ENCODE measurements around the gene HOXA7.

- TF ChIP-seq CTCF (IDR thresholded peaks at IDR 0.05) (no peak), POLR2A (IDR thresholded peaks at IDR 0.05) (no peak)
Measured at GRCh38 chr7:27161214-27161720, 4.8 kb upstream of the HOXA7 start.
